ENCODE measurements around the gene SMAD4. TPM values are rescaled to one million over a fixed set of nuclear protein-coding genes. Genes with fewer than 3 reads are reported as not detected.

SMAD4 gene
- total RNA-seq, 1 experiment from 2014 or later: 105 TPM

- H3K9me3 Mint-ChIP-seq: no peaks in the 10 kb centered on the region
- no peaks in the 10 kb centered on the region for H3K27me3 Mint-ChIP-seq (ENCODE audit: low read depth)
- CTCF ChIA-PET: no interaction called here
- H3K36me3 Mint-ChIP-seq: peaks cover 47% of the 10 kb centered on the region
- no peak for TF ChIP-seq ZNF396 (CRISPR knock-in tag; IDR thresholded peaks at IDR 0.05; ENCODE audit: borderline replicate concordance)
- no peak for TF ChIP-seq NFYB (CRISPR knock-in tag; conservative IDR thresholded peaks at IDR 0.05; ENCODE audit: low read depth)
- no peak for TF ChIP-seq FOXP4 (CRISPR knock-in tag; IDR thresholded peaks at IDR 0.05)
- no peak for TF ChIP-seq FOXK1 (CRISPR knock-in tag; IDR thresholded peaks at IDR 0.05)
- no peak for TF ChIP-seq ZBTB43 (CRISPR knock-in tag; IDR thresholded peaks at IDR 0.05)
- TF ChIP-seq MYBL2 (CRISPR knock-in tag; IDR thresholded peaks at IDR 0.05): no peak
- TF ChIP-seq ZNF219 (CRISPR knock-in tag; IDR thresholded peaks at IDR 0.05; ENCODE audit: borderline replicate concordance): no peak
- no peak for TF ChIP-seq SOX15 (CRISPR knock-in tag; IDR thresholded peaks at IDR 0.05)
- no peak for TF ChIP-seq ELF4 (CRISPR knock-in tag; IDR thresholded peaks at IDR 0.05; ENCODE audit: low read depth)
- TF ChIP-seq SP1 (CRISPR knock-in tag; conservative IDR thresholded peaks at IDR 0.05): no peak
- no peak for TF ChIP-seq ZNF416 (CRISPR knock-in tag; IDR thresholded peaks at IDR 0.05)
- no peak for TF ChIP-seq KAT7 (CRISPR knock-in tag; IDR thresholded peaks at IDR 0.05; ENCODE audit: borderline replicate concordance)
- no peak for TF ChIP-seq GRHL2 (CRISPR knock-in tag; IDR thresholded peaks at IDR 0.05; ENCODE audit: insufficient replicate concordance, severe bottlenecking)
- no peak for TF ChIP-seq ZNF317 (CRISPR knock-in tag; IDR thresholded peaks at IDR 0.05; ENCODE audit: borderline replicate concordance, low read depth)
- DNase-seq (ENCODE audit: low spot score): no peak
- no peak overlapping the region for H3K4me3 Mint-ChIP-seq
- H3K4me1 Mint-ChIP-seq: no peaks in the 10 kb centered on the region
- POLR2A ChIA-PET: no interaction called here
- no peak overlapping the region for H3K27ac Mint-ChIP-seq
- ATAC-seq: no peak
These were observed 40.5 kb downstream of the SMAD4 start for GRCh38 chr18:51070545-51070944.

- POLR2A ChIA-PET: no interaction called here
- ATAC-seq (no peak), DNase-seq (ENCODE audit: low spot score) (no peak)
- CTCF ChIA-PET: no interaction called here
- Mint-ChIP-seq H3K27ac (no peak overlapping the region), H3K27me3 (ENCODE audit: low read depth) (no peaks in the 10 kb centered on the region), H3K9me3 (no peaks in the 10 kb centered on the region), H3K4me1 (no peaks in the 10 kb centered on the region), H3K4me3 (no peak overlapping the region), H3K36me3 (peaks cover 58% of the 10 kb centered on the region)
- TF ChIP-seq ZNF532 (CRISPR knock-in tag; IDR thresholded peaks at IDR 0.05; ENCODE audit: borderline replicate concordance) (no peak), TP53 (CRISPR knock-in tag; IDR thresholded peaks at IDR 0.05) (no peak), FOXK1 (CRISPR knock-in tag; IDR thresholded peaks at IDR 0.05) (no peak), MAX (CRISPR knock-in tag; IDR thresholded peaks at IDR 0.05) (no peak), CDX4 (CRISPR knock-in tag; IDR thresholded peaks at IDR 0.05; ENCODE audit: borderline replicate concordance) (no peak), ZNF138 (CRISPR knock-in tag; conservative IDR thresholded peaks at IDR 0.05) (no peak), RORB (CRISPR knock-in tag; IDR thresholded peaks at IDR 0.05) (no peak), CBFB (CRISPR knock-in tag; IDR thresholded peaks at IDR 0.05; ENCODE audit: low read depth) (no peak), SOX15 (CRISPR knock-in tag; IDR thresholded peaks at IDR 0.05) (no peak), USF2 (CRISPR knock-in tag; IDR thresholded peaks at IDR 0.05) (no peak), ZNF263 (CRISPR knock-in tag; IDR thresholded peaks at IDR 0.05; ENCODE audit: low read depth) (no peak), FOXP4 (CRISPR knock-in tag; IDR thresholded peaks at IDR 0.05) (no peak), ZNF219 (CRISPR knock-in tag; IDR thresholded peaks at IDR 0.05; ENCODE audit: borderline replicate concordance) (no peak), ATF1 (CRISPR knock-in tag; IDR thresholded peaks at IDR 0.05) (no peak)
These were observed 42.7 kb downstream of the SMAD4 start for GRCh38 chr18:51072586-51073313.

All from WTC11 (cell line).